HCT116 (cell line): ENCODE results near the gene SLTM.
A peak's percentile ranks its signal among the peaks of the same experiment; 100 is the strongest.

Experiments used
- FOSL1 ChIP-seq: IDR thresholded peaks from 2 replicates; pipeline ENCODE4 v1.6.1; 2012; ENCODE audit warnings: low read depth
- POLR2A ChIP-seq: IDR thresholded peaks from 2 replicates; pipeline ENCODE4 v1.7.0; 2011; ENCODE audit warnings: borderline replicate concordance; ENCODE audit not compliant: insufficient read depth, insufficient read length; ENCODE audit errors: extremely low read depth
- POLR2AphosphoS5 ChIP-seq: IDR thresholded peaks from 2 replicates; pipeline ENCODE4 v1.6.1; 2011; ENCODE audit warnings: mild to moderate bottlenecking, low read depth, low read length, moderate library complexity
- RAD21 ChIP-seq: IDR thresholded peaks from 2 replicates; pipeline ENCODE4 v1.6.1; 2012; ENCODE audit warnings: low read depth, mild to moderate bottlenecking
- TF ChIP-seq, protein P1 (sequence below), 3 experiments: fragments of 200-600 bp in 1 of 3; sonication (generic) in 1 of 3; IDR thresholded peaks in 2 of 3; conservative IDR thresholded peaks in 1 of 3; 2 replicates each; pipeline ENCODE4 v1.5.1; 2012 to 2017; ENCODE audit warnings: low read depth in 2 of 3, low read length in 2 of 3, antibody characterized with exemption in 1 of 3, borderline replicate concordance in 1 of 3, control low read depth in 1 of 3, mild to moderate bottlenecking in 1 of 3, mixed read lengths in 1 of 3, mixed run types in 1 of 3, moderate library complexity in 1 of 3; ENCODE audit not compliant: insufficient read depth in 1 of 3
- TF ChIP-seq, protein P2 (sequence below): IDR thresholded peaks from 2 replicates; pipeline ENCODE4 v1.6.1; 2012; ENCODE audit warnings: low read depth
- TF ChIP-seq, protein P3 (sequence below): IDR thresholded peaks from 2 replicates; pipeline ENCODE4 v1.6.1; 2012

DNA sequence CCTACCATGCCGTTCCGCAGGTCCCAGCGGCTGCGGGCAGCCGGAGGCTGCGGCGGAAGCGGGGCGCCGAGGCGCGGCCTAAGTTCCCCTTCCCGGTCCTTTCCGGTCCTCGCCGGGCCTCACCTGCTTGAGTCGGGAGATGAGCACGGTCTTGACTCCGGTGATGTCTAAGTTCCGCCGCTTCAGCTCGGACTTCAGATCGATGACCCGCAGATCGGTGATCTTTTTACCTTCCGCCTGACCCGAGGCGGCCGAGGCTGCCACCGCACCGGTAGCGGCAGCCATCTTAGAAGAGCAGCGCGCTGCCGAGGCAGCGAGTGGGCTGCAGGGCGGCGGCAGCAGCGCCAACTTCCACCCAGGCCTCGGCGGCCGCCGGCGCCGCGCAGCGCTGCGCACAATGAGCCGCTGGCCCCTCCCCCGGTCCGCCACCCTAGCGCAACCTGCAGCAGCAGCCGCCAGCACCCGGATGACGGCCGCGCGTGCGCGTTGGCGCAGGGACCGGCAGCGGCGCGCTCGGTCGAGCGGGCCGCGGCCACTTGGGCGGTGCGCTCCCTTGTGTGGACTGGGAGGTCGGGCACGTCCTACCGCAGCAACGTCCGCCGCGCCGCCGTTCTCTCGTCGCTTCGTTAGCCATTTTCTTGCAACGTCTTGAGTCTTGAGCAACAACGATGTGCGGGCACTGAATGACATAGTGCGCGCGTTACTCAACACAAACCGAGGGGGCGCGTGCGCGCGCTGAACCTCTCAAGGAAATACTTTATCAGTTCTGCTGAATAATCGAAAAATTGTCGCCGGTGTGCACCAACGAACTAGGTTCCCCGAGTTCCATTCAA is at the start of gene SLTM:
- TF ChIP-seq, protein P1, sequence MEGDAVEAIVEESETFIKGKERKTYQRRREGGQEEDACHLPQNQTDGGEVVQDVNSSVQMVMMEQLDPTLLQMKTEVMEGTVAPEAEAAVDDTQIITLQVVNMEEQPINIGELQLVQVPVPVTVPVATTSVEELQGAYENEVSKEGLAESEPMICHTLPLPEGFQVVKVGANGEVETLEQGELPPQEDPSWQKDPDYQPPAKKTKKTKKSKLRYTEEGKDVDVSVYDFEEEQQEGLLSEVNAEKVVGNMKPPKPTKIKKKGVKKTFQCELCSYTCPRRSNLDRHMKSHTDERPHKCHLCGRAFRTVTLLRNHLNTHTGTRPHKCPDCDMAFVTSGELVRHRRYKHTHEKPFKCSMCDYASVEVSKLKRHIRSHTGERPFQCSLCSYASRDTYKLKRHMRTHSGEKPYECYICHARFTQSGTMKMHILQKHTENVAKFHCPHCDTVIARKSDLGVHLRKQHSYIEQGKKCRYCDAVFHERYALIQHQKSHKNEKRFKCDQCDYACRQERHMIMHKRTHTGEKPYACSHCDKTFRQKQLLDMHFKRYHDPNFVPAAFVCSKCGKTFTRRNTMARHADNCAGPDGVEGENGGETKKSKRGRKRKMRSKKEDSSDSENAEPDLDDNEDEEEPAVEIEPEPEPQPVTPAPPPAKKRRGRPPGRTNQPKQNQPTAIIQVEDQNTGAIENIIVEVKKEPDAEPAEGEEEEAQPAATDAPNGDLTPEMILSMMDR (IDR thresholded peaks at IDR 0.05 in 2 of 3, conservative IDR thresholded peaks at IDR 0.05 in 1 of 3; ENCODE audit: borderline replicate concordance in 1 of 3, insufficient read depth in 1 of 3, low read depth in 2 of 3, low read length in 2 of 3) = 0 out of 6 replicates have a peak, but pooled peaks of 1 of the 3 experiments have one; percentile 21
- TF ChIP-seq FOSL1 (no peak), POLR2AphosphoS5 (peak; percentile 95), RAD21 (no peak), POLR2A (peak; percentile 98)
- TF ChIP-seq, protein P2, sequence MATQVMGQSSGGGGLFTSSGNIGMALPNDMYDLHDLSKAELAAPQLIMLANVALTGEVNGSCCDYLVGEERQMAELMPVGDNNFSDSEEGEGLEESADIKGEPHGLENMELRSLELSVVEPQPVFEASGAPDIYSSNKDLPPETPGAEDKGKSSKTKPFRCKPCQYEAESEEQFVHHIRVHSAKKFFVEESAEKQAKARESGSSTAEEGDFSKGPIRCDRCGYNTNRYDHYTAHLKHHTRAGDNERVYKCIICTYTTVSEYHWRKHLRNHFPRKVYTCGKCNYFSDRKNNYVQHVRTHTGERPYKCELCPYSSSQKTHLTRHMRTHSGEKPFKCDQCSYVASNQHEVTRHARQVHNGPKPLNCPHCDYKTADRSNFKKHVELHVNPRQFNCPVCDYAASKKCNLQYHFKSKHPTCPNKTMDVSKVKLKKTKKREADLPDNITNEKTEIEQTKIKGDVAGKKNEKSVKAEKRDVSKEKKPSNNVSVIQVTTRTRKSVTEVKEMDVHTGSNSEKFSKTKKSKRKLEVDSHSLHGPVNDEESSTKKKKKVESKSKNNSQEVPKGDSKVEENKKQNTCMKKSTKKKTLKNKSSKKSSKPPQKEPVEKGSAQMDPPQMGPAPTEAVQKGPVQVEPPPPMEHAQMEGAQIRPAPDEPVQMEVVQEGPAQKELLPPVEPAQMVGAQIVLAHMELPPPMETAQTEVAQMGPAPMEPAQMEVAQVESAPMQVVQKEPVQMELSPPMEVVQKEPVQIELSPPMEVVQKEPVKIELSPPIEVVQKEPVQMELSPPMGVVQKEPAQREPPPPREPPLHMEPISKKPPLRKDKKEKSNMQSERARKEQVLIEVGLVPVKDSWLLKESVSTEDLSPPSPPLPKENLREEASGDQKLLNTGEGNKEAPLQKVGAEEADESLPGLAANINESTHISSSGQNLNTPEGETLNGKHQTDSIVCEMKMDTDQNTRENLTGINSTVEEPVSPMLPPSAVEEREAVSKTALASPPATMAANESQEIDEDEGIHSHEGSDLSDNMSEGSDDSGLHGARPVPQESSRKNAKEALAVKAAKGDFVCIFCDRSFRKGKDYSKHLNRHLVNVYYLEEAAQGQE = no peak
- TF ChIP-seq, protein P3, sequence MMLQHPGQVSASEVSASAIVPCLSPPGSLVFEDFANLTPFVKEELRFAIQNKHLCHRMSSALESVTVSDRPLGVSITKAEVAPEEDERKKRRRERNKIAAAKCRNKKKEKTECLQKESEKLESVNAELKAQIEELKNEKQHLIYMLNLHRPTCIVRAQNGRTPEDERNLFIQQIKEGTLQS = no peak
